Transverse colon (tissue), 4 donors: Measurements from ENCODE around the gene MARS1. TPM values are rescaled to one million over a fixed set of nuclear protein-coding genes. Genes with fewer than 3 reads are reported as not detected.

Experiments
- DNase-seq: peaks from one replicate; pipeline ENCODE4 v3.0.0-alpha.2; 2019
- H3K27ac ChIP-seq, 4 donors: fragments of 200-600 bp; sonication (generic); 2 replicates each; pipeline ENCODE4 v1.5.1; 2016 to 2018; ENCODE audit warnings: inconsistent platforms in 4 of 4
- H3K27me3 ChIP-seq: fragments of 200-600 bp; sonication (generic); 2 replicates; pipeline ENCODE4 v1.5.1; 2017; ENCODE audit warnings: inconsistent platforms
- H3K36me3 ChIP-seq, 4 donors: fragments of 200-600 bp; sonication (generic); 2 replicates each; pipeline ENCODE4 v1.5.1; 2017 to 2019; ENCODE audit warnings: inconsistent platforms in 4 of 4
- H3K4me1 ChIP-seq, 4 donors: fragments of 200-600 bp; sonication (generic); 2 replicates each; pipeline ENCODE4 v1.5.1; 2017 to 2020; ENCODE audit warnings: inconsistent platforms in 4 of 4
- H3K4me3 ChIP-seq, 4 donors: fragments of 200-600 bp; sonication (generic); 1 replicate in 1 of 4; 2 replicates in 3 of 4; pipeline versions ENCODE4 v1.5.1 to v1.6.1; 2017 to 2019; ENCODE audit warnings: inconsistent platforms in 4 of 4
- H3K9me3 ChIP-seq, 2 donors: fragments of 200-600 bp; sonication (generic); 2 replicates each; pipeline ENCODE4 v1.5.1; 2017 to 2019; ENCODE audit warnings: inconsistent platforms in 2 of 2
- EP300 ChIP-seq: sonication (generic); formaldehyde crosslinking; IDR thresholded peaks from one replicate; pipeline ENCODE4 v1.6.1; 2017; ENCODE audit warnings: antibody characterized with exemption, low read depth
- POLR2A ChIP-seq: fragments of 450-650 bp; IDR thresholded peaks from one replicate; pipeline ENCODE4 v1.6.1; 2016; ENCODE audit warnings: antibody characterized with exemption, mild to moderate bottlenecking, moderate library complexity
- POLR2AphosphoS5 ChIP-seq, 3 donors: sonication (generic); formaldehyde crosslinking; IDR thresholded peaks; one replicate each; pipeline ENCODE4 v1.6.1; 2016; ENCODE audit warnings: antibody characterized with exemption in 3 of 3
- WGBS, 2 donors: methylation state at CpG; one replicate each; pipeline ENCODE4 v1.1.5; 2018; ENCODE audit warnings: low coverage in 1 of 2; 5-methylcytosine and 5-hydroxymethylcytosine counted together
- in situ Hi-C, 4 donors: fragments of 200-750 bp; cut with MboI; loops; one replicate each; pipeline versions ENCODE4 v1.15.0 to v1.15.1; 2017; ENCODE audit warnings: low sequenced_read_pairs in 3 of 4, low pct_ligation_motif_present in 1 of 4, low pct_unique_long_range_greater_than_20kb in 1 of 4
- intact Hi-C: fragments of 100-400 bp; cut with DNase I; formaldehyde crosslinking; loops from one replicate; pipeline ENCODE4 v1.15.1; 2023; ENCODE audit warnings: low total_unique reads
- total RNA-seq, 4 donors: library from RNA; depleted of rRNA; stranded (reverse); fragments of >200 nt; gene quantifications; one replicate each; pipeline ENCODE4 v1.1.0, GENCODE V29; 2016
- TF ChIP-seq, protein P1 (sequence below), 5 experiments: fragments of 200-600 bp in 3 of 5; fragments of 450-650 bp in 2 of 5; sonication (generic) in 3 of 5; IDR thresholded peaks; 1 replicate in 2 of 5; 2 replicates in 3 of 5; pipeline ENCODE4 v1.5.1; 2016 to 2017; ENCODE audit warnings: antibody characterized with exemption in 5 of 5, inconsistent platforms in 3 of 5, mild to moderate bottlenecking in 2 of 5, moderate library complexity in 1 of 5

The MARS1 gene
- total RNA-seq, 4 donors from 2014 or later, result 39.0 to 184 (median 103) TPM

- DNase-seq, result peak; percentile 78
- H3K27ac ChIP-seq, result peak overlapping the region; percentile 84 to 88 (median 88)
- H3K4me3 ChIP-seq, result peak overlapping the region; percentile 26 to 84 (median 52)
- H3K4me1 ChIP-seq, result peaks cover 19 to 40% (median 31%) of the 10 kb centered on the region in 4 donors
- in situ Hi-C loops, result no loop called here
- 1 to 2% methylated on average over 7 to 30 of the region's 32 CpGs for WGBS, 2 donors
- TF ChIP-seq POLR2AphosphoS5 (IDR thresholded peaks at IDR 0.05) (no peak), POLR2A (peak; percentile 28)
- TF ChIP-seq, protein P1, sequence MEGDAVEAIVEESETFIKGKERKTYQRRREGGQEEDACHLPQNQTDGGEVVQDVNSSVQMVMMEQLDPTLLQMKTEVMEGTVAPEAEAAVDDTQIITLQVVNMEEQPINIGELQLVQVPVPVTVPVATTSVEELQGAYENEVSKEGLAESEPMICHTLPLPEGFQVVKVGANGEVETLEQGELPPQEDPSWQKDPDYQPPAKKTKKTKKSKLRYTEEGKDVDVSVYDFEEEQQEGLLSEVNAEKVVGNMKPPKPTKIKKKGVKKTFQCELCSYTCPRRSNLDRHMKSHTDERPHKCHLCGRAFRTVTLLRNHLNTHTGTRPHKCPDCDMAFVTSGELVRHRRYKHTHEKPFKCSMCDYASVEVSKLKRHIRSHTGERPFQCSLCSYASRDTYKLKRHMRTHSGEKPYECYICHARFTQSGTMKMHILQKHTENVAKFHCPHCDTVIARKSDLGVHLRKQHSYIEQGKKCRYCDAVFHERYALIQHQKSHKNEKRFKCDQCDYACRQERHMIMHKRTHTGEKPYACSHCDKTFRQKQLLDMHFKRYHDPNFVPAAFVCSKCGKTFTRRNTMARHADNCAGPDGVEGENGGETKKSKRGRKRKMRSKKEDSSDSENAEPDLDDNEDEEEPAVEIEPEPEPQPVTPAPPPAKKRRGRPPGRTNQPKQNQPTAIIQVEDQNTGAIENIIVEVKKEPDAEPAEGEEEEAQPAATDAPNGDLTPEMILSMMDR (IDR thresholded peaks at IDR 0.05), result no peak
- intact Hi-C loops, result no loop called here
- peaks cover 23% of the 10 kb centered on the region for H3K27me3 ChIP-seq
- no peaks in the 10 kb centered on the region for H3K9me3 ChIP-seq
- H3K36me3 ChIP-seq, result no peaks in the 10 kb centered on the region
These were observed 26.5 kb upstream of the MARS1 start for GRCh38 chr12:57461276-57461916.

GRCh38 chr12:57461917-57462250, 26.0 kb upstream of the MARS1 start:
- in situ Hi-C loops (no loop called here), intact Hi-C loops (no loop called here)
- WGBS, 2 donors, result 1 to 5% methylated on average over 4 to 9 of the region's 9 CpGs
- H3K27ac ChIP-seq, result peak overlapping the region; percentile 84 to 88 (median 88)
- H3K4me3 ChIP-seq, result peak overlapping the region; percentile 26 to 84 (median 52)
- no peak for DNase-seq
- no peaks in the 10 kb centered on the region for H3K9me3 ChIP-seq
- H3K36me3 ChIP-seq, result no peaks in the 10 kb centered on the region
- TF ChIP-seq POLR2AphosphoS5 (IDR thresholded peaks at IDR 0.05), result no peak
- TF ChIP-seq EP300, result no peak
- no peak for TF ChIP-seq POLR2A
- TF ChIP-seq, protein P1 (IDR thresholded peaks at IDR 0.05), result no peak
- H3K27me3 ChIP-seq, result peaks cover 23% of the 10 kb centered on the region
- H3K4me1 ChIP-seq, result peaks cover 19 to 40% (median 31%) of the 10 kb centered on the region in 4 donors

- TF ChIP-seq, protein P1 (IDR thresholded peaks at IDR 0.05), result peak; percentile 94 to 98 (median 96)
- TF ChIP-seq POLR2AphosphoS5 (IDR thresholded peaks at IDR 0.05) (peak in 2 of 3 donors; percentile 48 to 77), EP300 (no peak), POLR2A (peak; percentile 39)
- Histone ChIP-seq H3K36me3 (no peaks in the 10 kb centered on the region), H3K4me3 (peak overlapping the region; percentile 26 to 84 (median 52)), H3K9me3 (no peaks in the 10 kb centered on the region), H3K4me1 (peaks cover 19 to 40% (median 31%) of the 10 kb centered on the region in 4 donors), H3K27me3 (peaks cover 26% of the 10 kb centered on the region), H3K27ac (peak overlapping the region; percentile 84 to 88 (median 88))
- in situ Hi-C loops (no loop called here), intact Hi-C loops (no loop called here)
- DNase-seq, result peak; percentile 91
- 0% methylated on average over 2 to 28 of the region's 28 CpGs for WGBS, 2 donors
These were observed 25.5 kb upstream of the MARS1 start for GRCh38 chr12:57462251-57462911.

DNA sequence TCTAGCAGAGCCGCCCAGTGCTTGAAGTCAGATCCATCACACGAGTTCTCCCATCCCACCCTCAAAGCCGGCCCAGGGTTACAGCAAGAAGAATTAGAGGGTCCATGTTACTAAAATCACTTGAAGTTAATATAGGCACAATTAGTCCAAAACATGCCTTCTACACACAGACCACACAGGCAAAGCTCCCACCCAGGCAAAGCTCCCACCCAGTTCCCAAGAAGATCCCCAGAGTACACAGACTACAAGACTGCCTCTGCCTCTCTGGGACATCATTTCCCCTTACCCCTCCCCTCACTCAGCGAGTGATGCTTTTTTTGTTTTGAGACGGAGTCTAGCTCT, 25.0 kb upstream of the MARS1 start:
- peak overlapping the region; percentile 84 to 88 (median 88) for H3K27ac ChIP-seq
- H3K27me3 ChIP-seq, result peaks cover 31% of the 10 kb centered on the region
- H3K9me3 ChIP-seq, result no peaks in the 10 kb centered on the region
- peaks cover 19 to 40% (median 31%) of the 10 kb centered on the region in 4 donors for H3K4me1 ChIP-seq
- DNase-seq, result no peak
- H3K4me3 ChIP-seq, result no peak overlapping the region
- no peaks in the 10 kb centered on the region for H3K36me3 ChIP-seq
- TF ChIP-seq POLR2AphosphoS5 (IDR thresholded peaks at IDR 0.05), result no peak
- no peak for TF ChIP-seq POLR2A
- TF ChIP-seq EP300, result no peak
- TF ChIP-seq, protein P1 (IDR thresholded peaks at IDR 0.05), result no peak
- in situ Hi-C loops, result no loop called here
- WGBS, 2 donors, result 0 to 32% methylated on average over 2 to 5 of the region's 5 CpGs
- intact Hi-C loops, result no loop called here
